GM12878 (cell line): ENCODE results near the gene CITED2. TPM values are rescaled to one million over a fixed set of nuclear protein-coding genes. Genes with fewer than 3 reads are reported as not detected.

Experiments used
- ASH2L ChIP-seq: fragments of 300-600, 200-600 bp; sonication (generic); IDR thresholded peaks from 2 replicates; pipeline ENCODE4 v1.6.1; 2017; ENCODE audit warnings: low read depth, mild to moderate bottlenecking, borderline replicate concordance
- CBX5 ChIP-seq: sonication (generic); IDR thresholded peaks from 2 replicates; pipeline ENCODE4 v1.6.1; 2016; ENCODE audit warnings: low read depth, moderate library complexity, mild to moderate bottlenecking, inconsistent platforms
- DPF2 ChIP-seq: fragments of 450-650 bp; IDR thresholded peaks from 2 replicates; pipeline ENCODE4 v1.6.1; 2017; ENCODE audit warnings: mild to moderate bottlenecking
- HDAC2 ChIP-seq: fragments of 200-600 bp; sonication (generic); IDR thresholded peaks from 2 replicates; pipeline ENCODE4 v1.6.1; 2017
- HDGF ChIP-seq: fragments of 450-650 bp; IDR thresholded peaks from 2 replicates; pipeline ENCODE4 v1.6.1; 2016; ENCODE audit warnings: antibody characterized with exemption
- KAT2A ChIP-seq: conservative IDR thresholded peaks from 2 replicates; pipeline ENCODE4 v1.6.1; 2011; ENCODE audit warnings: low read depth, low read length; ENCODE audit not compliant: control insufficient read depth
- MEF2A ChIP-seq: IDR thresholded peaks from 2 replicates; pipeline ENCODE4 v1.6.1; 2011; ENCODE audit warnings: low read depth, mild to moderate bottlenecking, low read length, moderate library complexity; ENCODE audit not compliant: insufficient read depth
- POLR2AphosphoS5 ChIP-seq: IDR thresholded peaks from 2 replicates; pipeline ENCODE4 v1.6.1; 2011; ENCODE audit warnings: mild to moderate bottlenecking, low read length, inconsistent platforms
- POU2F2 ChIP-seq: IDR thresholded peaks from 3 replicates; pipeline ENCODE4 v1.6.1; 2011; ENCODE audit warnings: low read depth, mild to moderate bottlenecking, low read length, borderline replicate concordance
- SIN3A ChIP-seq: IDR thresholded peaks from 2 replicates; pipeline ENCODE4 v1.6.1; 2012; ENCODE audit warnings: low read depth, low read length, improper control_type of control experiment
- SIX5 ChIP-seq: IDR thresholded peaks from 2 replicates; pipeline ENCODE4 v1.6.1; 2011; ENCODE audit warnings: mild to moderate bottlenecking, low read depth, low read length, moderate library complexity; ENCODE audit not compliant: severe bottlenecking
- polyA plus RNA-seq, 11 experiments: library from polyadenylated mRNA; depleted of rRNA in 4 of 11; unstranded in 6 of 11; stranded (reverse) in 5 of 11; fragments of >200 nt; fragmentation: Nextera tagmentation in 4 of 11; fragmentation: Illumina TruSeq in 1 of 11; extraction: Ambion mirVana in 4 of 11; extraction: Trizol in 1 of 11; gene quantifications; 1 replicate in 1 of 11; 2 replicates in 10 of 11; pipeline versions ENCODE4 v1.2.1 to v1.2.3, GENCODE V29; 2011 to 2016; ENCODE audit warnings: inconsistent platforms in 2 of 11, missing spikeins in 2 of 11, low read depth in 1 of 11
- total RNA-seq, 4 experiments: library from RNA; depleted of rRNA in 3 of 4; stranded (reverse); fragments of >200 nt in 3 of 4; fragmentation: Illumina TruSeq in 1 of 4; extraction: Trizol in 1 of 4; gene quantifications; 2 replicates each; pipeline versions ENCODE4 v1.2.1 to v1.2.3, GENCODE V29; 2013 to 2021

CITED2 gene
- total and polyA plus RNA-seq, 10 of the 15 experiments (the other 5 are each of a cell fraction or from before 2014, with no cell fraction given), result 0.08 to 20.0 (median 7.3) TPM

- no peak for TF ChIP-seq POLR2AphosphoS5
- peak; percentile 17; the same call in 1 of the 2 replicates for TF ChIP-seq HDGF
- no peak for TF ChIP-seq SIX5
- no peak for TF ChIP-seq MEF2A
- TF ChIP-seq SIN3A, result 0 out of 2 replicates have a peak, but pooled peaks have one; percentile 3
- peak; percentile 82; the same call in 1 of the 2 replicates for TF ChIP-seq ASH2L
- peak; percentile 57; the same call in 1 of the 2 replicates for TF ChIP-seq DPF2
- TF ChIP-seq HDAC2, result no peak
- TF ChIP-seq POU2F2, result 0 out of 3 replicates have a peak, but pooled peaks have one; percentile 36
- TF ChIP-seq KAT2A, result no peak
- peak; percentile 57; the same call in 1 of the 2 replicates for TF ChIP-seq CBX5
Observed at GRCh38 chr6:139373154-139373927, 1.1 kb downstream of the CITED2 start (continued).
